Measurements from ENCODE around the gene ADORA2A.

GRCh38 chr22:24390156-24390555 lies 37.2 kb upstream of the ADORA2A start:
- TF ChIP-seq EZH2phosphoT487 (IDR thresholded peaks at IDR 0.05; ENCODE audit: insufficient read depth, low read depth) (no peak), EZH2 (IDR thresholded peaks at IDR 0.05; ENCODE audit: insufficient read depth, poor library complexity, severe bottlenecking) (no peak)
